GM12878 (cell line): ENCODE measurements around the gene SLIT1. TPM values are rescaled to one million over a fixed set of nuclear protein-coding genes. Genes with fewer than 3 reads are reported as not detected.
A peak's percentile ranks its signal among the peaks of the same experiment; 100 is the strongest.

Experiments used
- ATAC-seq: fragments of 200-7000 bp; cut with Tn5 transposase; 3 replicates; pipeline ENCODE4 v1.9.1; 2020; ENCODE audit warnings: mild to moderate bottlenecking, moderate library complexity
- BruUV-seq: library from RNA; stranded (reverse); fragments of 400-500 nt; replicated peaks from 2 replicates; lab custom pipeline; 2021; lab: Mats Ljungman, UMichigan
- CTCF ChIA-PET: fragments of 300-600 bp; sonication (Branson Sonifier 250); formaldehyde crosslinking; extraction: SDS; loops from one replicate; lab custom pipeline; 2021; ENCODE audit warnings: inconsistent platforms; lab: Yijun Ruan, JAX
- POLR2A ChIA-PET: fragments of 350-600 bp; formaldehyde crosslinking; extraction: SDS; loops from one replicate; lab custom pipeline; 2021; ENCODE audit warnings: inconsistent platforms; lab: Charles Lee
- RAD21 ChIA-PET: fragments of 300-600 bp; sonication (Branson Sonifier 250); formaldehyde crosslinking; loops from one replicate; lab custom pipeline; 2023; ENCODE audit warnings: antibody characterized with exemption; ENCODE audit not compliant: unreplicated experiment; lab: Charles Lee
- SMC1A ChIA-PET: fragments of 300-600 bp; sonication (Branson Sonifier 250); formaldehyde crosslinking; loops from one replicate; lab custom pipeline; 2023; ENCODE audit not compliant: unreplicated experiment, uncharacterized antibody; lab: Charles Lee
- DNase-seq: peaks from one replicate; pipeline ENCODE4 v3.0.0-alpha.2; 2011; ENCODE audit warnings: low read depth, low spot score
- FAIRE-seq: peaks from 3 replicates; lab custom pipeline; 2011; peaks lifted over from hg19 to GRCh38; lab: Jason Lieb, UNC
- H2AFZ ChIP-seq: 2 replicates; pipeline ENCODE4 v1.6.0; 2011; ENCODE audit warnings: low read depth, low read length, control low read depth; ENCODE audit not compliant: control insufficient read depth
- H3K27ac ChIP-seq: 2 replicates; pipeline ENCODE4 v1.5.1; 2011; ENCODE audit warnings: control low read depth; ENCODE audit not compliant: control insufficient read depth, insufficient read depth
- H3K27me3 ChIP-seq, 2 experiments: replicated peaks in 1 of 2; 2 replicates each; pipeline versions ENCODE4 v1.6.0 to v1.6.1; 2011; ENCODE audit warnings: low read length in 1 of 2; ENCODE audit not compliant: control insufficient read depth in 2 of 2, insufficient read depth in 2 of 2
- H3K36me3 ChIP-seq, 2 experiments: 2 replicates each; pipeline ENCODE4 v1.5.1; 2011; ENCODE audit warnings: low read length in 1 of 2; ENCODE audit not compliant: control insufficient read depth in 2 of 2, insufficient read depth in 2 of 2
- H3K4me1 ChIP-seq: 2 replicates; pipeline ENCODE4 v1.6.1; 2011; ENCODE audit warnings: mild to moderate bottlenecking, low read length, moderate library complexity, mixed read lengths; ENCODE audit not compliant: control insufficient read depth, insufficient read depth
- H3K4me2 ChIP-seq: 2 replicates; pipeline ENCODE4 v1.6.0; 2011; ENCODE audit warnings: control low read depth; ENCODE audit not compliant: control insufficient read depth, insufficient read depth
- H3K4me3 ChIP-seq: fragments of 200-600 bp; sonication (generic); 2 replicates; pipeline ENCODE4 v1.5.1; 2016
- H3K79me2 ChIP-seq: 2 replicates; pipeline ENCODE4 v1.6.0; 2011; ENCODE audit warnings: low read length; ENCODE audit not compliant: control insufficient read depth, insufficient read depth
- H3K9ac ChIP-seq: 2 replicates; pipeline ENCODE4 v1.8.0; 2011; ENCODE audit warnings: low read length, control low read depth, mixed read lengths; ENCODE audit not compliant: control insufficient read depth, insufficient read depth
- H3K9me3 ChIP-seq: replicated peaks from 3 replicates; pipeline ENCODE4 v1.5.1; 2011; ENCODE audit warnings: mild to moderate bottlenecking, low read length; ENCODE audit not compliant: control insufficient read depth, insufficient read depth
- H4K20me1 ChIP-seq: 2 replicates; pipeline ENCODE4 v1.6.0; 2011; ENCODE audit not compliant: control insufficient read depth, insufficient read depth
- ATF2 ChIP-seq: IDR thresholded peaks from 2 replicates; pipeline ENCODE4 v1.6.1; 2012; ENCODE audit warnings: low read length, inconsistent platforms
- CTCF ChIP-seq, 3 experiments: IDR thresholded peaks in 2 of 3; conservative IDR thresholded peaks in 1 of 3; 2 replicates each; pipeline ENCODE4 v1.5.1; 2011; ENCODE audit warnings: low read depth in 3 of 3, low read length in 3 of 3, mild to moderate bottlenecking in 3 of 3, control low read depth in 2 of 3, moderate library complexity in 2 of 3, inconsistent platforms in 1 of 3, mixed read lengths in 1 of 3; ENCODE audit not compliant: control insufficient read depth in 2 of 3, insufficient read depth in 1 of 3; ENCODE audit errors: extremely low read depth in 1 of 3
- JUND ChIP-seq: IDR thresholded peaks from 2 replicates; pipeline ENCODE4 v1.6.1; 2012; ENCODE audit warnings: low read depth, mild to moderate bottlenecking, low read length, improper control_type of control experiment, moderate library complexity
- MAX ChIP-seq: IDR thresholded peaks from 2 replicates; pipeline ENCODE4 v1.6.1; 2012; ENCODE audit warnings: low read depth, low read length, improper control_type of control experiment
- NFXL1 ChIP-seq: fragments of 450-650 bp; IDR thresholded peaks from 2 replicates; pipeline ENCODE4 v1.6.1; 2017; ENCODE audit warnings: antibody characterized with exemption, mild to moderate bottlenecking, borderline replicate concordance
- SPI1 ChIP-seq: IDR thresholded peaks from 2 replicates; pipeline ENCODE4 v1.6.1; 2011; ENCODE audit warnings: low read depth, mild to moderate bottlenecking, low read length, moderate library complexity, borderline replicate concordance; ENCODE audit not compliant: insufficient read depth
- SUZ12 ChIP-seq: fragments of 200-600 bp; sonication (generic); IDR thresholded peaks from one replicate; pipeline ENCODE4 v1.6.1; 2018; ENCODE audit warnings: antibody characterized with exemption, mild to moderate bottlenecking; ENCODE audit not compliant: unreplicated experiment
- ZBTB4 ChIP-seq: fragments of 450-650 bp; formaldehyde crosslinking; IDR thresholded peaks from 2 replicates; pipeline ENCODE4 v1.4.0; 2022; ENCODE audit warnings: mild to moderate bottlenecking, moderate library complexity
- ZNF24 ChIP-seq: fragments of 450-650 bp; IDR thresholded peaks from 2 replicates; pipeline ENCODE4 v1.6.1; 2017; ENCODE audit warnings: antibody characterized with exemption, mild to moderate bottlenecking
- ZZZ3 ChIP-seq: IDR thresholded peaks from 2 replicates; pipeline ENCODE4 v1.6.1; 2011; ENCODE audit warnings: low read depth; ENCODE audit not compliant: control insufficient read depth, insufficient read length
- WGBS: methylation state at CpG from one replicate; pipeline ENCODE4 v1.1.6; 2016; ENCODE audit warnings: low lambda C conversion rate; ENCODE audit not compliant: insufficient replicate concordance, insufficient coverage; ENCODE audit errors: missing lambda C conversion rate; 5-methylcytosine and 5-hydroxymethylcytosine counted together
- in situ Hi-C: fragments of 300-500 bp; cut with MboI; formaldehyde crosslinking; loops from 9 replicates; pipeline ENCODE4 v1.14.3; 2018; ENCODE audit warnings: mixed read lengths
- intact Hi-C: fragments of 100-400 bp; cut with micrococcal nuclease; formaldehyde crosslinking; loops from one replicate; pipeline ENCODE4 v1.14.2; 2022; ENCODE audit not compliant: unreplicated experiment
- polyA plus RNA-seq, 11 experiments: library from polyadenylated mRNA; depleted of rRNA in 4 of 11; unstranded in 6 of 11; stranded (reverse) in 5 of 11; fragments of >200 nt; fragmentation: Nextera tagmentation in 4 of 11; fragmentation: Illumina TruSeq in 1 of 11; extraction: Ambion mirVana in 4 of 11; extraction: Trizol in 1 of 11; gene quantifications; 1 replicate in 1 of 11; 2 replicates in 10 of 11; pipeline versions ENCODE4 v1.2.1 to v1.2.3, GENCODE V29; 2011 to 2016; ENCODE audit warnings: inconsistent platforms in 2 of 11, missing spikeins in 2 of 11, low read depth in 1 of 11
- total RNA-seq, 4 experiments: library from RNA; depleted of rRNA in 3 of 4; stranded (reverse); fragments of >200 nt in 3 of 4; fragmentation: Illumina TruSeq in 1 of 4; extraction: Trizol in 1 of 4; gene quantifications; 2 replicates each; pipeline versions ENCODE4 v1.2.1 to v1.2.3, GENCODE V29; 2013 to 2021

Gene SLIT1
- total and polyA plus RNA-seq, 10 of the 15 experiments (the other 5 are each of a cell fraction or from before 2014, with no cell fraction given): 0.04 to 0.19 (median 0.06) TPM; not detected in 4

GRCh38 chr10:97067716-97068391 is 117.9 kb downstream of the SLIT1 start:
- ChIA-PET POLR2A (no interaction called here), RAD21 (interaction anchor here (0.8 kb wide), 1 partner anchor 241 kb away, joined by 3 read pairs; no protein-coding TSS in a partner anchor), SMC1A (interaction anchor here (0.8 to 1.1 kb wide), 2 partner anchors 28 to 143 kb away, joined by 3 read pairs; no protein-coding TSS in a partner anchor), CTCF (interaction anchor here (0.6 to 19.9 kb wide), 3 partner anchors 32 to 389 kb away, joined by 3 to 651 read pairs (median 4); no protein-coding TSS in a partner anchor)
- DNase-seq (no peak), FAIRE-seq (no peak), ATAC-seq (no peak)
- Histone ChIP-seq H3K4me1 (no peaks in the 10 kb centered on the region), H3K9ac (no peak overlapping the region), H4K20me1 (no peaks in the 10 kb centered on the region), H3K36me3 (no peaks in the 10 kb centered on the region), H2AFZ (no peak overlapping the region), H3K4me3 (no peak overlapping the region), H3K27ac (no peak overlapping the region), H3K27me3 (peaks cover 0 to 2% of the 10 kb centered on the region in 2 experiments; a peak in 2 of 4 replicates), H3K79me2 (no peaks in the 10 kb centered on the region), H3K4me2 (no peak overlapping the region), H3K9me3 (no peaks in the 10 kb centered on the region; the same call in 2 of the 3 replicates)
- no peak for TF ChIP-seq JUND
- peak in 1 of 3 experiments; percentile 6; a peak in 1 of 6 replicates for TF ChIP-seq CTCF (IDR thresholded peaks at IDR 0.05 in 2 of 3, conservative IDR thresholded peaks at IDR 0.05 in 1 of 3; ENCODE audit: control insufficient read depth in 2 of 3, extremely low read depth in 1 of 3, insufficient read depth in 1 of 3, low read depth in 3 of 3, low read length in 3 of 3)
- no peak for TF ChIP-seq MAX
- no peak for TF ChIP-seq ZZZ3
- 0 out of 2 replicates have a peak, but pooled peaks have one; percentile 33 for TF ChIP-seq ZNF24
- TF ChIP-seq SPI1: no peak
- TF ChIP-seq NFXL1: no peak
- no peak for TF ChIP-seq ZBTB4 (CRISPR knock-in tag)
- no peak for TF ChIP-seq ATF2
- no peak for TF ChIP-seq SUZ12
- 57% methylated on average over 16 of the region's 16 CpGs for WGBS
- no TSS peak for BruUV-seq
- intact Hi-C loops: no loop called here
- in situ Hi-C loops: no loop called here
